ENCODE results near the gene DTYMK.

DTYMK gene

DNA sequence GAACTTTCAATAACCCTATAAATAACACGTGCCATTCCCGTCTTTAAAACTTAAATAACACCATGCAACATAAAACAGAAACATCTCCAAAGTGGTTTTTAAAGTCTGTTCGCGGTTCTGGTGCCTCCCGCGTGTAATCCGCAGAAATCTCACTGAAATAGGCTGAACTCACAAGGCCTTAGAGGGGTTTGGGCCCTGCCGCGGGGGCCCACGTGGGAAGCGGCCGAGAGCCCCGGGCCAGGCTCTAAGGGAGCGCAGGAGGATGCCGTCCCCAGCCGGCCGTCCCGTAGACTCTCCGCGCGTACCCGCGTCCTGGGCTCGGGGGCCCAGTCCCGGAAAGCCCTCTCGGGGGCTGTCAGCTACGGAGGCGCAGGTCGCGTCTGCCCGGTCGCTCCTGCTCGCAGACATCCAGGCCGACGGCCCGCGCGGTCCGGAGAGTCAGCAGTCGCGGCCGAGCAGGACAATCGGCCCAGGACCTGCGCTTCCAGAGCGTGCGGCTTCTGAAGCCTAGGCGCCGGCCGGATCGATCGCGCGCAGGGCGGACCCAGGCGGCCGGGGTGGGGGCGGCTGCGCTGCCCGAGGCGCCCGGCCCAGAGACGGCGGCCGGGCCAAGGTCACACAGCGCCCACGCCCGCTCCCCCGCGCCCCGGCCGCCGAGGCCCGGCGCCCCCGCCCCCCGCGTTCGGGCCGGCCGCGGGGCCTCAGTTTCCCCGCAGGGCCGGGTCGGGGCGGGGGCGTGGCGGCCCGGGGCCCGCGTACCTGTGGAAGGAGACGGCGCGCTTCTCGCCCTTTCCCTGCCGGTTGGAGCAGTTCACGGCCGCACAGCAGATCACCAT, 50.2 kb downstream of the DTYMK start:
- DNase-seq (ENCODE audit: low read depth, low spot score) = no peak
- peaks cover 58% of the 10 kb centered on the region for H3K36me3 ChIP-seq (ENCODE audit: insufficient read depth, insufficient read length, low read length)
- H3K9ac ChIP-seq (ENCODE audit: insufficient read length, low read depth) = peak overlapping the region; percentile 98
- no peaks in the 10 kb centered on the region for H3K27me3 ChIP-seq (ENCODE audit: insufficient read depth, insufficient read length)
- H3K4me1 ChIP-seq (ENCODE audit: insufficient read depth, insufficient read length) = peaks cover 5% of the 10 kb centered on the region
- peak overlapping the region; percentile 93 for H3K4me3 ChIP-seq (ENCODE audit: insufficient read length, low read depth)
- peaks cover 13% of the 10 kb centered on the region for H3K9me3 ChIP-seq (ENCODE audit: insufficient read depth, low read length)
- TF ChIP-seq SUZ12 (IDR thresholded peaks at IDR 0.05; ENCODE audit: extremely low read depth, insufficient read depth, insufficient read length) (no peak), ZNF274 (IDR thresholded peaks at IDR 0.05; ENCODE audit: low read depth, low read length) (no peak), YY1 (IDR thresholded peaks at IDR 0.05; ENCODE audit: insufficient read depth, insufficient read length) (no peak)

DNA sequence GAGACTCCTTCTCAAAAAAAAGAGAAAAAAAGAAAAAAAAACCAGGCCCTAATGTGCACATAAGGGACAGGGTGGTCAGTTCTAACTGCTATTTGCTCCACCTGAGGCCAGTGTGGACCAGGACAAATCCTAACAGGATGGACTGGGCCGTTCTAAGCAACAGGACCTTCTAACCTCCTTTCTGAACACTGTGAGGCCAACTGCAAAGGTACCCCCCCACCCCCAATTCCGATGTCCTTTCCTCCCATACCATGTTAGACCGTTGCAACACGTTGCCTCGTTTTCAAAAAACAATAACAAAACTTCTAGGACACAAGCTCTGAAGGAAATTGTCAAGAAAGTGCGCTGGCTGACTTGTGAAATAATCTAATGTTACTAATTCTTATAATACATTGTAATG, 50.9 kb downstream of the DTYMK start:
- no peaks in the 10 kb centered on the region for H3K27me3 ChIP-seq (ENCODE audit: insufficient read depth, insufficient read length)
- peaks cover 13% of the 10 kb centered on the region for H3K9me3 ChIP-seq (ENCODE audit: insufficient read depth, low read length)
- peak overlapping the region; percentile 93 for H3K4me3 ChIP-seq (ENCODE audit: insufficient read length, low read depth)
- no peak for DNase-seq (ENCODE audit: low read depth, low spot score)
- peak overlapping the region; percentile 92 for H3K9ac ChIP-seq (ENCODE audit: insufficient read length, low read depth)
- H3K36me3 ChIP-seq (ENCODE audit: insufficient read depth, insufficient read length, low read length) = peaks cover 64% of the 10 kb centered on the region
- TF ChIP-seq SUZ12 (IDR thresholded peaks at IDR 0.05; ENCODE audit: extremely low read depth, insufficient read depth, insufficient read length) (no peak), YY1 (IDR thresholded peaks at IDR 0.05; ENCODE audit: insufficient read depth, insufficient read length) (no peak), ZNF274 (IDR thresholded peaks at IDR 0.05; ENCODE audit: low read depth, low read length) (no peak)
- H3K4me1 ChIP-seq (ENCODE audit: insufficient read depth, insufficient read length) = peaks cover 4% of the 10 kb centered on the region

DNA sequence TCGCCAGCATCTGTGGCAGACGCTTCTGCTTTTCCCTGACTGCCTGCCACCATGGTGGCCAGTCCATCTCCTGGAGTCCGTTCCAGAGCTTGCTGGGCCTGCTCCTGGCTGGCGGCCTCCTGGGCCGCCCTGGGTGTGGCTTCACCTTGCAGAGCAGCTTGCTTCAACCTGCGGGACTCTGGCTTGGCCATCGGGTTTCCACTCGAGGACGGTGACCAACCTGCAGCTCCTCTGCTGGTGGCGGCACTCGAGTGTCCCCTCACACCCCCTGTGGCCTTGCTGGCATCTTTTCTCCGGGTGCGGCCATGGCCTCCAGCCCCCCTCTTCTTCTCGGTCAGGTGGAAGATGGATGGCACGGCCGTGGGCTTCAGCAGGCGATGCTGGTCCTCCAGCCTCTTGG, 53.1 kb downstream of the DTYMK start:
- TF ChIP-seq YY1 (IDR thresholded peaks at IDR 0.05; ENCODE audit: insufficient read depth, insufficient read length) (no peak), ZNF274 (IDR thresholded peaks at IDR 0.05; ENCODE audit: low read depth, low read length) (no peak), SUZ12 (IDR thresholded peaks at IDR 0.05; ENCODE audit: extremely low read depth, insufficient read depth, insufficient read length) (no peak)
- H3K9ac ChIP-seq (ENCODE audit: insufficient read length, low read depth) = no peak overlapping the region
- no peak for DNase-seq (ENCODE audit: low read depth, low spot score)
- H3K4me1 ChIP-seq (ENCODE audit: insufficient read depth, insufficient read length) = no peaks in the 10 kb centered on the region
- no peaks in the 10 kb centered on the region for H3K9me3 ChIP-seq (ENCODE audit: insufficient read depth, low read length)
- H3K27me3 ChIP-seq (ENCODE audit: insufficient read depth, insufficient read length) = no peaks in the 10 kb centered on the region
- H3K36me3 ChIP-seq (ENCODE audit: insufficient read depth, insufficient read length, low read length) = peaks cover 60% of the 10 kb centered on the region
- H3K4me3 ChIP-seq (ENCODE audit: insufficient read length, low read depth) = no peak overlapping the region

DNA sequence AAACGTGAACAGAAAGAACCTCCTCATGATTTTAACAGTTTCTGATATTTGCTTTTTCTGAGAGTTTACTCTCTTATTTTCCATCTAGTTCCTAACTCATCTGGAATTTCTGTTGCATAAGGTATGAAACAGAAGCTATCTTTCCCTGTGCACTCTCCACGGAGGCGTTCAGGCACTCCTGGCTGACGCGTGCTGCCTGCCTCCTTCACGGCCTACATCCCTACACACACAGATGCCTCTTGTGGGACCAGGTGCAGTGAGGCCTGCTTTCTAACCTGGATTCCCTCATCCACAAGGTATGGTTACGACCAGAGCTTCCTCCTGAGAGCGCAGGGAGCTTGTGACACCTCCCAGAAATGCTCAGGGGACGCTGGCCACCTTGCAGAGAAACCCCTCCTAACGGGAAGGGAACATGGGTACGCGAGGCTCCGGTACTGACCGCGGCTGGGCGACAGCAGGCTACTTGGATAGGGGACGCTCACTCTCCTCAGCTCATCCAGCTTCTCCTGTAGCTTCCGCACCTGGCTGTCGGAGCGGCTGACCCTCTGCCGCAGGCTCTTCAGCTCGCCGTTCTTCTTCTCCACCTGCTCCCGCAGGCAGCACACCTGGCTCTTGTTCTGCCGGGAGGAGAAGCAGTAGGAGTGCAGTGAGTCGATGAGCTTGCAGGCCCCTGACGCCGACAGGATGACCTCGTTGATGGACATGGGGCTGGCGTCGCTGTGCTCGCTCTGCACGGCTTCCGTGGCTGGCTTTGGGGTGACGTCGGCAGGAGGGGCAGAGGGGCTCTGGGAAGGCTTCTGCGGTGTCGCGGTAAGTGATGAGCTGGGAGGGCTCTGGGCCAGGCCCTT, 53.9 kb downstream of the DTYMK start:
- H3K9ac ChIP-seq (ENCODE audit: insufficient read length, low read depth) = no peak overlapping the region
- H3K27me3 ChIP-seq (ENCODE audit: insufficient read depth, insufficient read length) = no peaks in the 10 kb centered on the region
- no peak for DNase-seq (ENCODE audit: low read depth, low spot score)
- H3K4me1 ChIP-seq (ENCODE audit: insufficient read depth, insufficient read length) = peaks cover 1% of the 10 kb centered on the region
- H3K36me3 ChIP-seq (ENCODE audit: insufficient read depth, insufficient read length, low read length) = peaks cover 67% of the 10 kb centered on the region
- H3K9me3 ChIP-seq (ENCODE audit: insufficient read depth, low read length) = no peaks in the 10 kb centered on the region
- no peak overlapping the region for H3K4me3 ChIP-seq (ENCODE audit: insufficient read length, low read depth)
- TF ChIP-seq ZNF274 (IDR thresholded peaks at IDR 0.05; ENCODE audit: low read depth, low read length) = no peak
- no peak for TF ChIP-seq SUZ12 (IDR thresholded peaks at IDR 0.05; ENCODE audit: extremely low read depth, insufficient read depth, insufficient read length)
- TF ChIP-seq YY1 (IDR thresholded peaks at IDR 0.05; ENCODE audit: insufficient read depth, insufficient read length) = no peak

DNA sequence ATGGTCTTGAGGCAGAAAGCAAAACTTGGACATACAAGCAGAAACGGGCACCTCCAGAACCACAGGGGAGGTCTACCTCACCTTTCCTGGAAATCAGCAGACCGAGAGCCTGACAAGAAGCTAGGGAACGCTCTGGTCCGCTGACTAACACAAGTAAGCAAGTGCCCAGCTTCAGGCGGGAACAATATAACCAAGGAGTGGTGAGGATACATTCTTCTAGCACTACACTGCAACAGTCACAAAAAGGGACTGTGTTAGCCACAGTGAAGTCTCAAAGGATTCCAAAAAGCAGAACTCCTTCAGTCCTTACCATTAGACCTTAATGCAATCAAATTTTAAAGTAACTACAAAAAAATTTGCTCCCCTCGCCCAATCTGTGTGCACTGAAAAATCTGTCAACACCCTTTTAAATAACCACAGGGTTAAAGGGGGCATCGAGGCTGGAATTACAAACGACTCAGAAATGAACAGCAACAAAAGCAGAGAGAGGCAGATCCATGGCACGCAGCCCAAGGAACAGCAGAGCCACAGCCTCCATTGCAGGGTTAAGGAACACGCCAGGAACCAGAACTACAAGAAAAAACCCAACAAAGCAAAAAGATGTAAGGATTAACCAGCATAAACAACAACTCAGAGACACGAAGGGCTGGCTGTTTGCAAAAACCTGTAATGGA, 56.7 kb downstream of the DTYMK start:
- Histone ChIP-seq H3K9ac (ENCODE audit: insufficient read length, low read depth) (no peak overlapping the region), H3K4me1 (ENCODE audit: insufficient read depth, insufficient read length) (peaks cover 6% of the 10 kb centered on the region), H3K4me3 (ENCODE audit: insufficient read length, low read depth) (no peak overlapping the region), H3K27me3 (ENCODE audit: insufficient read depth, insufficient read length) (no peaks in the 10 kb centered on the region), H3K36me3 (ENCODE audit: insufficient read depth, insufficient read length, low read length) (peaks cover 82% of the 10 kb centered on the region), H3K9me3 (ENCODE audit: insufficient read depth, low read length) (no peaks in the 10 kb centered on the region)
- DNase-seq (ENCODE audit: low read depth, low spot score) = no peak
- no peak for TF ChIP-seq ZNF274 (IDR thresholded peaks at IDR 0.05; ENCODE audit: low read depth, low read length)
- no peak for TF ChIP-seq YY1 (IDR thresholded peaks at IDR 0.05; ENCODE audit: insufficient read depth, insufficient read length)
- TF ChIP-seq SUZ12 (IDR thresholded peaks at IDR 0.05; ENCODE audit: extremely low read depth, insufficient read depth, insufficient read length) = no peak

DNA sequence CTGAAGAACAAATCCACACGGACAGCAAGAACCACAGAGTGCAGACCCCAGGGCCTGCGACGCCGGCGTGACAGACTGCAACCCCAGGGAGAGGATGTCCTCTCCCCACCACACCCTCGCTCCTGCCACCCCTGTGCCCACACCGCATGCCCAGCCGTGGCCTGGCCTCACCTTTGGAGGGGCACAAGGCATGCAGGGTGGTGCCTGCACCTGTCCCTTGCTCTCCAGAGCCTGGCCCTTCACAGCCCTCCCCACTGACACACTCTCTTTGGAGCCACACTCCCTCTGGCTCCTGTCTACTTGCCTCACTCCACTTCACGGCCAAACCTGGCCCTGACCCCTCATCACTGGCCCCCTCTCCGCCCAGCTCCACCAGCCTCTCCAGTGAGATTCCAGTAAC, 58.9 kb downstream of the DTYMK start:
- DNase-seq (ENCODE audit: low read depth, low spot score) = no peak
- TF ChIP-seq YY1 (IDR thresholded peaks at IDR 0.05; ENCODE audit: insufficient read depth, insufficient read length) (no peak), SUZ12 (IDR thresholded peaks at IDR 0.05; ENCODE audit: extremely low read depth, insufficient read depth, insufficient read length) (no peak), ZNF274 (IDR thresholded peaks at IDR 0.05; ENCODE audit: low read depth, low read length) (no peak)
- Histone ChIP-seq H3K36me3 (ENCODE audit: insufficient read depth, insufficient read length, low read length) (peaks cover 71% of the 10 kb centered on the region), H3K9me3 (ENCODE audit: insufficient read depth, low read length) (no peaks in the 10 kb centered on the region), H3K27me3 (ENCODE audit: insufficient read depth, insufficient read length) (no peaks in the 10 kb centered on the region), H3K4me1 (ENCODE audit: insufficient read depth, insufficient read length) (peaks cover 8% of the 10 kb centered on the region), H3K4me3 (ENCODE audit: insufficient read length, low read depth) (no peak overlapping the region), H3K9ac (ENCODE audit: insufficient read length, low read depth) (peak overlapping the region; percentile 21)

Data from NT2/D1 (cell line).